IMR-90 (cell line): ENCODE data around the gene PRKD2. TPM values are rescaled to one million over a fixed set of nuclear protein-coding genes. Genes with fewer than 3 reads are reported as not detected.

Experiments used
- ATAC-seq: fragments of 200-7000 bp; cut with Tn5 transposase; 2 replicates; pipeline ENCODE4 v1.9.1; 2020; ENCODE audit warnings: low read depth, mild to moderate bottlenecking, moderate library complexity
- BruUV-seq: library from RNA; stranded (reverse); fragments of 400-500 nt; replicated peaks from 2 replicates; lab custom pipeline; 2021; lab: Mats Ljungman, UMichigan
- CTCF ChIA-PET: fragments of 300-600 bp; formaldehyde crosslinking; extraction: SDS; loops from one replicate; lab custom pipeline; 2021; ENCODE audit warnings: antibody characterized with exemption; lab: Yijun Ruan, JAX
- POLR2A ChIA-PET: fragments of 300-600 bp; sonication (Branson Sonifier 250); formaldehyde crosslinking; loops from one replicate; lab custom pipeline; 2022; ENCODE audit warnings: antibody characterized with exemption; ENCODE audit not compliant: unreplicated experiment; lab: Charles Lee
- DNase-seq: peaks from one replicate; pipeline ENCODE4 v3.0.0; 2013
- H2AFZ ChIP-seq: replicated peaks from 2 replicates; pipeline ENCODE3; 2013; ENCODE audit warnings: low read length, mild to moderate bottlenecking; ENCODE audit not compliant: poor library complexity
- H2AK5ac ChIP-seq: 2 replicates; pipeline ENCODE4 v1.6.1; 2013; ENCODE audit warnings: low read depth, low read length, inconsistent platforms
- H2AK9ac ChIP-seq: replicated peaks from 2 replicates; pipeline ENCODE3; 2013; ENCODE audit warnings: mild to moderate bottlenecking, low read depth, low read length, moderate library complexity; ENCODE audit not compliant: poor library complexity
- H2BK120ac ChIP-seq: 2 replicates; pipeline ENCODE4 v1.6.1; 2013; ENCODE audit warnings: low read depth, low read length, inconsistent platforms
- H2BK15ac ChIP-seq: 3 replicates; pipeline ENCODE4 v1.6.1; 2013; ENCODE audit warnings: low read depth, low read length, inconsistent platforms
- H2BK20ac ChIP-seq: 2 replicates; pipeline ENCODE4 v1.6.1; 2013; ENCODE audit warnings: low read depth, mild to moderate bottlenecking, inconsistent platforms, low read length, moderate library complexity
- H2BK5ac ChIP-seq: 2 replicates; pipeline ENCODE4 v1.6.1; 2013; ENCODE audit warnings: mild to moderate bottlenecking, low read depth, low read length, inconsistent platforms; ENCODE audit not compliant: poor library complexity, severe bottlenecking
- H3K14ac ChIP-seq: replicated peaks from 2 replicates; pipeline ENCODE4 v1.6.1; 2013; ENCODE audit warnings: low read depth, low read length, inconsistent platforms
- H3K18ac ChIP-seq: 2 replicates; pipeline ENCODE4 v1.6.1; 2013; ENCODE audit warnings: low read depth, low read length, control low read depth
- H3K23ac ChIP-seq: 2 replicates; pipeline ENCODE4 v1.6.1; 2013; ENCODE audit warnings: low read depth, low read length, inconsistent platforms
- H3K27ac ChIP-seq: 2 replicates; pipeline ENCODE4 v1.5.1; 2013; ENCODE audit warnings: mild to moderate bottlenecking, control low read depth, low read length; ENCODE audit not compliant: insufficient read depth
- H3K27me3 ChIP-seq: 2 replicates; pipeline ENCODE4 v1.6.1; 2013; ENCODE audit warnings: low read length; ENCODE audit not compliant: control insufficient read depth, insufficient read depth
- H3K36me3 ChIP-seq: 2 replicates; pipeline ENCODE4 v1.6.1; 2013; ENCODE audit warnings: low read length, mixed read lengths; ENCODE audit not compliant: control insufficient read depth, insufficient read depth
- H3K4ac ChIP-seq: 2 replicates; pipeline ENCODE4 v1.6.1; 2013; ENCODE audit warnings: low read depth, low read length, inconsistent platforms
- H3K4me1 ChIP-seq: 2 replicates; pipeline ENCODE4 v1.6.1; 2013; ENCODE audit warnings: low read length, mixed read lengths; ENCODE audit not compliant: control insufficient read depth, insufficient read depth
- H3K4me2 ChIP-seq: 2 replicates; pipeline ENCODE4 v1.6.1; 2013; ENCODE audit warnings: low read depth, mild to moderate bottlenecking, control low read depth, low read length, moderate library complexity
- H3K4me3 ChIP-seq: 2 replicates; pipeline ENCODE4 v1.5.1; 2013; ENCODE audit warnings: low read depth, mild to moderate bottlenecking, control low read depth, low read length, moderate library complexity; ENCODE audit not compliant: insufficient read depth
- H3K56ac ChIP-seq: 2 replicates; pipeline ENCODE4 v1.6.1; 2013; ENCODE audit warnings: low read length, inconsistent platforms; ENCODE audit not compliant: insufficient read depth; ENCODE audit errors: extremely low read depth
- H3K79me1 ChIP-seq, 2 experiments: 2 replicates each; pipeline ENCODE4 v1.6.1; 2013; ENCODE audit warnings: low read length in 2 of 2, inconsistent platforms in 1 of 2, low read depth in 1 of 2
- H3K9ac ChIP-seq: 2 replicates; pipeline ENCODE4 v1.6.1; 2013; ENCODE audit warnings: low read depth, low read length, control low read depth
- H3K9me1 ChIP-seq: 2 replicates; pipeline ENCODE4 v1.6.1; 2013; ENCODE audit warnings: low read length, inconsistent platforms; ENCODE audit not compliant: insufficient read depth
- H3K9me3 ChIP-seq: 2 replicates; pipeline ENCODE4 v1.6.1; 2013; ENCODE audit warnings: low read length; ENCODE audit not compliant: control insufficient read depth, insufficient read depth
- H4K20me1 ChIP-seq: 2 replicates; pipeline ENCODE4 v1.6.1; 2013; ENCODE audit warnings: low read length, inconsistent platforms; ENCODE audit not compliant: insufficient read depth
- H4K5ac ChIP-seq: 2 replicates; pipeline ENCODE4 v1.6.1; 2013; ENCODE audit warnings: mild to moderate bottlenecking, low read depth, low read length, control low read depth
- H4K8ac ChIP-seq, 2 experiments: 2 replicates each; pipeline ENCODE4 v1.6.1; 2013; ENCODE audit warnings: low read depth in 2 of 2, low read length in 2 of 2, control low read depth in 1 of 2, inconsistent platforms in 1 of 2
- H4K91ac ChIP-seq: 2 replicates; pipeline ENCODE4 v1.6.1; 2013; ENCODE audit warnings: low read depth, low read length, inconsistent platforms; ENCODE audit not compliant: insufficient read depth
- BHLHE40 ChIP-seq: fragments of 150-350 bp; IDR thresholded peaks from 2 replicates; pipeline ENCODE4 v1.6.1; 2016; ENCODE audit warnings: mild to moderate bottlenecking, low read depth, low read length
- CHD1 ChIP-seq: IDR thresholded peaks from 2 replicates; pipeline ENCODE4 v1.6.1; 2012; ENCODE audit warnings: low read depth, low read length, improper control_type of control experiment
- MAFK ChIP-seq: IDR thresholded peaks from 2 replicates; pipeline ENCODE4 v1.6.1; 2012; ENCODE audit warnings: low read depth, low read length, improper control_type of control experiment
- MAZ ChIP-seq: IDR thresholded peaks from 2 replicates; pipeline ENCODE4 v1.6.1; 2012; ENCODE audit warnings: low read depth, mild to moderate bottlenecking, low read length, improper control_type of control experiment, moderate library complexity, borderline replicate concordance
- MXI1 ChIP-seq: IDR thresholded peaks from 2 replicates; pipeline ENCODE4 v1.6.1; 2012; ENCODE audit warnings: low read depth, mild to moderate bottlenecking, low read length, moderate library complexity, borderline replicate concordance
- NFE2L2 ChIP-seq: fragments of 150-350 bp; IDR thresholded peaks from 2 replicates; pipeline ENCODE4 v1.6.1; 2016; ENCODE audit warnings: low read depth, mild to moderate bottlenecking, low read length
- POLR2A ChIP-seq: IDR thresholded peaks from 2 replicates; pipeline ENCODE4 v1.6.1; 2012; ENCODE audit warnings: mild to moderate bottlenecking, low read depth, low read length
- RAD21 ChIP-seq: IDR thresholded peaks from 2 replicates; pipeline ENCODE4 v1.6.1; 2012; ENCODE audit warnings: low read length, improper control_type of control experiment
- RFX5 ChIP-seq: IDR thresholded peaks from 2 replicates; pipeline ENCODE4 v1.8.0; 2012; ENCODE audit warnings: low read depth, mild to moderate bottlenecking, low read length, moderate library complexity
- SMC3 ChIP-seq: fragments of 150-350 bp; IDR thresholded peaks from 2 replicates; pipeline ENCODE4 v1.6.1; 2016; ENCODE audit warnings: low read depth, mild to moderate bottlenecking, antibody characterized with exemption, low read length, moderate library complexity
- USF2 ChIP-seq: fragments of 150-350 bp; IDR thresholded peaks from 2 replicates; pipeline ENCODE4 v1.6.1; 2017; ENCODE audit warnings: mild to moderate bottlenecking, antibody characterized with exemption, low read length, low read depth
- WGBS, 2 experiments: methylation state at CpG; one replicate each; pipeline versions ENCODE4 v1.1.5 to v1.1.7; 2013; ENCODE audit warnings: missing lambda C conversion rate in 2 of 2; ENCODE audit not compliant: insufficient read length in 1 of 2; ENCODE audit errors: extremely low coverage in 2 of 2; 5-methylcytosine and 5-hydroxymethylcytosine counted together
- dilution Hi-C: fragments of 300-500 bp; cut with HindIII; formaldehyde crosslinking; loops from one replicate; pipeline ENCODE4 v1.14.3; 2018; ENCODE audit warnings: low sequenced_read_pairs; ENCODE audit not compliant: unreplicated experiment
- in situ Hi-C: fragments of 300-500 bp; cut with MboI; formaldehyde crosslinking; loops from 3 replicates; pipeline ENCODE4 v1.14.3; 2019; ENCODE audit warnings: low sequenced_read_pairs, inconsistent platforms, mixed read lengths
- intact Hi-C: fragments of 100-400 bp; cut with micrococcal nuclease; formaldehyde crosslinking; loops from 2 replicates; pipeline ENCODE4 v1.10.0; 2022
- polyA plus RNA-seq, 3 experiments: library from polyadenylated mRNA; depleted of rRNA; stranded (reverse); fragments of >200 nt; gene quantifications; 2 replicates each; pipeline ENCODE4 v1.2.3, GENCODE V29; 2012; ENCODE audit warnings: low replicate concordance in 1 of 3
- total RNA-seq: library from RNA; depleted of rRNA; stranded (reverse); fragments of >200 nt; gene quantifications from 2 replicates; pipeline ENCODE4 v1.2.3, GENCODE V29; 2012
- TF ChIP-seq, protein P1 (sequence below): fragments of 150-350 bp; IDR thresholded peaks from 2 replicates; pipeline ENCODE4 v1.6.1; 2016; ENCODE audit warnings: low read depth, mild to moderate bottlenecking, low read length, moderate library complexity, borderline replicate concordance

Gene PRKD2
- total and polyA plus RNA-seq, 2 of the 4 experiments (the other 2 are of a cell fraction) = 9.9 to 19.6 TPM

GRCh38 chr19:46727757-46728156, 10.8 kb upstream of the PRKD2 start:
- WGBS, 2 experiments = 83% methylated on average over 2 of the region's 11 CpGs; no CpG with 5 or more reads in 1 of the 2 experiments
- no TSS peak for BruUV-seq
- no peak overlapping the region for H3K4ac ChIP-seq
- TF ChIP-seq, protein P1, sequence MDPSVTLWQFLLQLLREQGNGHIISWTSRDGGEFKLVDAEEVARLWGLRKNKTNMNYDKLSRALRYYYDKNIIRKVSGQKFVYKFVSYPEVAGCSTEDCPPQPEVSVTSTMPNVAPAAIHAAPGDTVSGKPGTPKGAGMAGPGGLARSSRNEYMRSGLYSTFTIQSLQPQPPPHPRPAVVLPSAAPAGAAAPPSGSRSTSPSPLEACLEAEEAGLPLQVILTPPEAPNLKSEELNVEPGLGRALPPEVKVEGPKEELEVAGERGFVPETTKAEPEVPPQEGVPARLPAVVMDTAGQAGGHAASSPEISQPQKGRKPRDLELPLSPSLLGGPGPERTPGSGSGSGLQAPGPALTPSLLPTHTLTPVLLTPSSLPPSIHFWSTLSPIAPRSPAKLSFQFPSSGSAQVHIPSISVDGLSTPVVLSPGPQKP = no peak
- TF ChIP-seq POLR2A (no peak), USF2 (no peak), RFX5 (no peak), RAD21 (no peak), MXI1 (no peak), BHLHE40 (no peak), MAFK (no peak), NFE2L2 (no peak), CHD1 (no peak), SMC3 (no peak), MAZ (no peak)
- no peak overlapping the region for H2BK5ac ChIP-seq
- no peak overlapping the region for H3K4me2 ChIP-seq
- POLR2A ChIA-PET = no interaction called here
- H3K56ac ChIP-seq = no peak overlapping the region
- H3K9ac ChIP-seq = no peak overlapping the region
- H3K4me1 ChIP-seq = peaks cover 14% of the 10 kb centered on the region
- no peak overlapping the region for H2AK5ac ChIP-seq
- no peak overlapping the region for H4K8ac ChIP-seq
- H3K27me3 ChIP-seq = no peaks in the 10 kb centered on the region
- H3K9me1 ChIP-seq = peaks cover 17% of the 10 kb centered on the region; the same call in 1 of the 2 replicates
- dilution Hi-C loops = no loop called here
- no peak for ATAC-seq
- no peak overlapping the region for H2AFZ ChIP-seq
- H2AK9ac ChIP-seq = no peak overlapping the region
- DNase-seq = no peak
- CTCF ChIA-PET = no interaction called here
- no peak overlapping the region for H2BK120ac ChIP-seq
- intact Hi-C loops = no loop called here
- no peak overlapping the region for H3K4me3 ChIP-seq
- H2BK20ac ChIP-seq = no peak overlapping the region
- no peak overlapping the region for H3K23ac ChIP-seq
- no peaks in the 10 kb centered on the region for H3K9me3 ChIP-seq
- peaks cover 31 to 75% of the 10 kb centered on the region in 2 experiments for H3K79me1 ChIP-seq
- in situ Hi-C loops = no loop called here
- peaks cover 60% of the 10 kb centered on the region for H4K20me1 ChIP-seq
- H2BK15ac ChIP-seq = no peak overlapping the region
- peaks cover 83% of the 10 kb centered on the region for H3K36me3 ChIP-seq
- H3K18ac ChIP-seq = no peak overlapping the region
- no peak overlapping the region for H4K5ac ChIP-seq
- no peak overlapping the region for H3K27ac ChIP-seq
- no peak overlapping the region for H3K14ac ChIP-seq
- H4K91ac ChIP-seq = no peak overlapping the region
